ENCODE results near the gene POLK.

GRCh38 chr5:75482482-75482881, 29.2 kb upstream of the POLK start:
- no peak for TF ChIP-seq POLR2AphosphoS5 (IDR thresholded peaks at IDR 0.05; ENCODE audit: low read depth, low read length)
- no peak for TF ChIP-seq POLR2A (IDR thresholded peaks at IDR 0.05; ENCODE audit: low read depth, low read length)
- no peak for TF ChIP-seq TAF1 (IDR thresholded peaks at IDR 0.05; ENCODE audit: low read depth, low read length)
- TF ChIP-seq PAX5 (IDR thresholded peaks at IDR 0.05; ENCODE audit: insufficient read depth, low read length, severe bottlenecking): no peak
- TF ChIP-seq SPI1 (IDR thresholded peaks at IDR 0.05; ENCODE audit: low read depth, low read length): no peak
- no peak for TF ChIP-seq POU2F2 (IDR thresholded peaks at IDR 0.05; ENCODE audit: low read depth, low read length)
